HG03175 (cell line): Measurements from ENCODE around the gene WFDC2.
"Not testable (repeated sequence)": the region's sequence is repeated elsewhere in the genome, so short reads cannot be mapped to it uniquely, and the experiment has no call there.

Source experiments
- ATAC-seq: cut with Tn5 transposase; IDR thresholded peaks from one replicate; pipeline ENCODE4 v1.9.1; 2021; ENCODE audit warnings: mild to moderate bottlenecking, moderate library complexity; ENCODE audit not compliant: unreplicated experiment

The WFDC2 gene

GRCh38 chr20:45450097-45450818 lies 19.3 kb upstream of the WFDC2 start:
- ATAC-seq, result no peak

GRCh38 chr20:45452238-45452637 lies 17.3 kb upstream of the WFDC2 start:
- ATAC-seq, result no peak

DNA sequence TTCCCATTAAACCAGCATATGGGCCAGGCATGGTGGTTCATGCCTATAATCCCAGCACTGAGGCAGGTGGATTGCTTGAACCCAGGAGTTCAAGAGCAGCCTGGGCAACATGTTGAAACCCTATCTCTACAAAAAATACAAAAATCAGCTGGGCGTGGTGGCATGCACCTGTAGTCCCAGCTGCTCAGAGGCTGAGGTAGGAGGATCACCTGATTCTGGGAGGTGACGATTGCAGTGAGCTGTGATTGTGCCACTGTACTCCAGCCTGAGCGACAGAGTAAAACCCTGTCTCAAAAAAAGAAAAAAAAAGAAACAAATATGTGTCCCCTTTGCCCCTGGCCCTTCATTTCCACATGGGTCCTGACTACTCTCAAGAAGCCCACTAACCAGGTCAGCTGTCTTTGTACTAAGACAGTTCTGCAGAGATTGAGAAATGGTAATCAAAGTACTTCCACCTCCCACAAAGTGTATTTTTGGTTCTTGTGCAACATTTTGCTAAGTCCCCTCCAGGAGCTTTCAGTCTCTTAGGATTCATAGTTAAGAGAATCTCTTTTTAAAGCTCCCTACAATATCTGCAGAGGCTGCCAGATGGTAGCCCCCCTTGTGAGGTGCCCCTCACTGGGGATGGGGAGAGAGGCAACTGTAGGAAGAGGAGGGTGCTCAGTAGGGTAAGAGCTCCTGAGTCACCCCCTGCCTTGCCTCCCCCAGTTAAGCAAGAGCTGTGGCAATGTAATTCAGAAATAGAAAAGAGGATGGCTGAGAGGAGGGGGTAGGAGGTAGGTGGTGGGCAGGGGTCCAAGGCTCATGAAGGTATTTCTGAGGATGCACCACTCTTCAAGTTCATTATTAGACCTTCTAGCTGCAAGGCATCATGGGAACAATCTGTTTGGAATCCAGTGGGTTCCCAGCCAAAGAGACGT lies 16.5 kb upstream of the WFDC2 start:
- no peak for ATAC-seq

DNA sequence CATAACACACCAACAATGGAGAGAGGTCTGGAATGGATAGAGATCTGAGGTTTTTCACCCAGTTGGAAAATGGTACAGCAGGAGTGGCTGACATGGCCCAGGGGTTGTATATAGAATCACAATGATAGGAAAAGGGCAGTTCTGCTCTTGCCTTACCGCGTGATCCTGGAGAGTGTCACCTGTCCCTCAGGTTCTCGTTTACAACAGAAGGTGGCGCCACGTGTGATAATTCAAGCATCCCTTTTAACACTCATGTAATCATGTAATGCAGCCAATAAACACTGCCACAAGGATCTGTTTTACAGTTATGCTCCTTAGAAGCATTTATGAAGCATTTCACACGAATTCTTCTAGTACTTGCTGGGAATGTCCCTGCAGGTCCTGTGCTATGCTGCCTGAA lies 12.9 kb upstream of the WFDC2 start:
- no peak for ATAC-seq

GRCh38 chr20:45459606-45460005 lies 9.9 kb upstream of the WFDC2 start:
- no peak for ATAC-seq

GRCh38 chr20:45461225-45461624 lies 8.3 kb upstream of the WFDC2 start:
- ATAC-seq, result no peak

DNA sequence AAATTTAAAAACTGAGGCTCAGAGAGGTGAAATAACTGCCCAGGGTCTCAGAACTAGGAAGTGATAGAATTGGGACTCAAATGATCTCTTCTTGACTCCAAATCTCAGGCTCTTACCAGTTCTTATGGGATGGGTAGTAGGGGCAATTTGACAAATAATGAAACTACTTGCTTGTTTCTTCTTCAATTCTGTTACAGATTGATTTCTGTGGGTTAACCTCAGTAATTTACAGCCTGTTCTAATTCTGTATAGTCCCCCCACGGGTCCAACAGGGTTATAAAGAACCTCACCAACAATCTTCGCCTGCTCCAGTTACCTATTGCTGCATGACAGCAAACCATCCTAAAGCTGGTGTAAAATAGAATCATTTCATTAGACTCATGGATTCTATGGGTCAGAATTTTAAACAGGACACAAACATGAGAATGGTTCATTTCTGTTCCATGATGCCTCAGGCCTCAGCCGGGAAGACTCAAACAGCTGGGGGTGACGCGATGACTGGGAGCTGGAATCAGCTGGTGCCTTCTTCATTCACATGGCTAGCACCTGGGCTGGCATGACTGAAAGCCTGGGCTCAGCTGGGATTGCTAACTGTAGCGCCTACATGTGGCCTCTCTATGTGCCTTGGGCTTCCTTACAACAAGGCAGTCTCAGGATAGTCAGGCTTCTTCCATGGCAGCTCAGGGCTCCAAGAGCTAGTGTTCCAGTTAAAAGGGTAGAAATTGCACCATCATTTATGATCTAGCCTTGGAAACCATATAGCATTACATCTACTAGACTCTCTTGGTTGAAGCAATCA lies 6.6 kb upstream of the WFDC2 start:
- ATAC-seq, result peak; percentile 52

DNA sequence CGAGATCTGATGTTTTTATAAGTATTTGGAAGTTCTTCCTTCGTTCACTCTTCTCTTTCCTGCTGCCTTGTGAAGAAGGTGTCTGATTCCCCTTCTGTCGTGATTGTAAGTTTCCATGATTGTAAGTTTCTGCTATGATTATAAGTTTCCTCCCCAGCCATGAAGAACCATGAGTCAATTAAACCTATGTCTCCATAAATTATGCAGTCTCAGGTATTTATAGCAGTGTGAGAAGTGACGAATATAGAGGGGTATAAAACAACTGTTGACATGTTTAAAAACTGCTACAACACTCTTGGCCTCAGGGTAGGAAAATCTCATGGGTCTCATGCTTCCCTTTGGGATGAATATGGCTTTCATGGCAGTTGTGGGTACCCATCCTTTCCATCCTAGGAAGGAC lies 5.8 kb upstream of the WFDC2 start:
- ATAC-seq, result no peak

DNA sequence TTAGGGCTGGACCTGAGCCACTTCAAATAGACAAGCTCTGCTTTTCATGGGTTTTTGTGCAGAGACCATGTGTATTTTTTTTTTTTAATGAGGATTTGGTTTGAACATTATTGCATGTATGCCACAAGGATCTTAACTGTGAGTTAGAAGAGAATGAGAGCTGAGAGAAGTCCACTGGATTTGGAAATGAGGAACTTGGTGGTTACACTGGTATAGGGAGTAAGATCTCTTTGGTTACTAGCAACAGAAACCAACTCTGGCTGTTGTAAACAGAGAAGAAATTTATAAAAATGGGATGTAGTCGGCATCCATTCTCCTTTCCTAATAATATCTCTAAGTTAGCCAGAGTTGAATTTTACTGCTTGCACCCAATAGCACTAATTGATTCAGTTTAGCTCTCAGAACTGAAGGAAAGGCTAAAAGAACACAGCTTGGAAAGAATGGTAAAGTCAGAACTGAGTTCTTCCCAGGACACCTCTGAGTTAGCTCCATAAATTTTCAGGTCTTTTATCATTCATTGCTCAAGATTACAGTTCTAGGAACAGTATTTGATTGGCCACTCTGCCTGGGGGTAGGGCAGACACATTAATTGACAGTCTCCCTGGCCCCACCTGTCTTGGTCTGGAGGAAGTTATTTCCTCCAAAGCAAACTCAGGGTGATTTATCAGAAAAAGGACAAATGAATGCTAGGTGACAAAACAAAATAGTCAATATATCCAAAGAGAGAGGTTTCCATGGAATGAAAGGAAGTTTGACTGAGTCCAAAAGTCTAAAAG lies 3.9 kb upstream of the WFDC2 start:
- no peak for ATAC-seq

- no peak for ATAC-seq
These were observed 2.4 kb upstream of the WFDC2 start for GRCh38 chr20:45467172-45467571.

DNA sequence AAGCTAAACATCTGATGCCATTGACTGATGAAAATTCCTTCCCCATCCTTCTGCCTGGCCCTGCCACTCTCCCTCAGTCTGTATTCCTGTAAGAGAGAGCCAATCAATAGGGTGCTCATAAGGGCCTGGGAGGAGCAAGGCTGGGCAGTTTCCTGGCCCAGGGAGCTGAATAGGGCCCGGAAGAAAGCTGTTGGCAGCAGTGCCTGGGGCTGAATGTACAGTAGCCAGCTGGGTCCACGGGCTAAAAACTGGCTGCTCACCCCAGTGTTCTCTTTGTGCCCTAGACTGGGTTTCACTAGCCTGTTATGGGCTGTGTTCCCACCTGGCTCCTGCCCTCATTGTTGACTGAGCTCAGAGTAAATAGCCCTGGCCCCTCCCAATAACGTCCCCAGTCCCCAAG lies 1.7 kb upstream of the WFDC2 start:
- no peak for ATAC-seq

GRCh38 chr20:45470262-45470931 lies 844 bp downstream of the WFDC2 start:
- ATAC-seq, result no peak

DNA sequence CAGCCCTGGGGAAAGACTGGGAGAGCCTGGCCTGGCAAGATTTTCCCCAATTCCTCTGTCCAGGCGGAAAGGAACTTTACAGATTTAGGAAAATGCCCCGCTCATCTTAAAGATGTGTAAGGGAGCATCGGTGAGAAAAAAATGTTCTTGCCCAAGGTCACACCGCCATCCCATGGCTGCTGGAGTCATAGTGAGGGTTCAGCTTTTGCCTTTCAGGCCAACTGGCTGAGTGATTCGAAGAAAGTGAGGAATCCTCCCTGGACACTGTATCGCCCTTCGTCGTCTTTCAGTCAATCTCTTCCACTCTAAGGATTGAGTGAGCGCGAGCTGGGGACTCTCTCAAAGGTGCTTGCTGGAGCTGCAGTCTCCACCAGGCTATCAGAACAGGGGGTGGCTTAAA lies 1.4 kb downstream of the WFDC2 start:
- no peak for ATAC-seq

DNA sequence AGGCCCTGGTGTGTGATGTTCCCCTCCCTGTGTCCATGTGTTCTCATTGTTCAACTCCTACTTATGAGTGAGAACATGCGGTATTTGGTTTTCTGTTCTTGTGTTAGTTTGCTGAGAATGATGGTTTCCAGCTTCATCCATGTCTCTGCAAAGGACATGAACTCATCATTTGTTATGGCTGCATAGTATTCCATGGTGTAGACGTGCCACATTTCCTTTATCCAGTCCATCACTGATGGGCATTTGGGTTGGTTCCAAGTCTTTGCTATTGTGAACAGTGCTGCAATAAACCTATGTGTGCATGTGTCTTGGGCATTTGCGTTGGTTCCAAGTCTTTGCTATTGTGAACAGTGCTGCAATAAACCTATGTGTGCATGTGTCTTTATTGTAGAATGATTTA lies 2.7 kb downstream of the WFDC2 start:
- ATAC-seq, result not testable (repeated sequence)

DNA sequence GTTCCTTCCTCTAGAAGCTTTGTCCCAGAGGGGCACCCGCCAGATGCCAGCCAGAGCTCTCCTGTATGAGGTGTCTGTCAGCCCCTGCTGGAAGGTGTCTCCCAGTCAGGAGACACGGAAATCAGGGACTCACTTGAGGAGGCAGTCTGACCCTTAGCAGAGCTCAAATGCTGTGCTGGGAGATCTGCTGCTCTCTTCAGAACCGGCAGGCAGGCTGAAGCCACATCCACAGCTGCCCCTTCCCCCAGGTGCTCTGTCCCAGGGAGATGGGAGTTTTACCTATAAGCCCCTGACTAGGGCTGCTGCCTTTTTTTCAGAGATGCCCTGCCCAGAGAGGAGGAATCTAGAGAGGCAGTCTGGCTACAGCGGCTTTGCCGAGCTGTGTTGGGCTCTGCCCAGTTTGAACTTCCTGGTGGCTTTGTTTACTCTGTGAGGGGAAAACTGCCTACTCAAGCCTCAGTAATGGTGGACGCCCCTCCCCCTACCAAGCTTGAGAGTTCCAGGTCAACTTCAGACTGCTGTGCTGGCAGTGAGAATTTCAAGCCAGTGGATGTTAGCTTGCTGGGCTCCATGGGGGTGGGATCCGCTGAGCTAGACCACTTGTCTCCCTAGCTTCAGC lies 8.1 kb downstream of the WFDC2 start:
- ATAC-seq, result not testable (repeated sequence)

GRCh38 chr20:45479822-45480221 lies 10.3 kb downstream of the WFDC2 start:
- ATAC-seq, result no peak

DNA sequence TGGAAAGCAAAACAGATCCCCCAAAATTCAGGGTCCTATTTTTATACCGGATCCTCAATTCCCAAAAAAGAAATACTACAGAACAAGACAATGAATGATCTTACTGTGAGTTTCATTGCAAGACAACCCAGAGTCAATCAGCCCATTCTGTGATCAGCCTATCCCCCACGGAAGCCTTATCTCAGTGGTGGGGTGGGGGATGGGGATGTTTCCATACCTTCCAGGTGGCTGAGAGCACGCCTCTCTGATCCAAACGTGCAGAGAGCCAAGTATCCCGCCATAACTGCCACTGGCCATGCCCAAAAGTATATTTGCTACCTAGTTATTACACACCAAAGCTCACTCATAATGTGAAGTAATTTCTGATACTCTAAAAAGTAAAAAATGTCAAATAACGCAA lies 15.1 kb downstream of the WFDC2 start:
- ATAC-seq, result no peak

GRCh38 chr20:45485388-45485787 lies 15.8 kb downstream of the WFDC2 start:
- ATAC-seq, result no peak

DNA sequence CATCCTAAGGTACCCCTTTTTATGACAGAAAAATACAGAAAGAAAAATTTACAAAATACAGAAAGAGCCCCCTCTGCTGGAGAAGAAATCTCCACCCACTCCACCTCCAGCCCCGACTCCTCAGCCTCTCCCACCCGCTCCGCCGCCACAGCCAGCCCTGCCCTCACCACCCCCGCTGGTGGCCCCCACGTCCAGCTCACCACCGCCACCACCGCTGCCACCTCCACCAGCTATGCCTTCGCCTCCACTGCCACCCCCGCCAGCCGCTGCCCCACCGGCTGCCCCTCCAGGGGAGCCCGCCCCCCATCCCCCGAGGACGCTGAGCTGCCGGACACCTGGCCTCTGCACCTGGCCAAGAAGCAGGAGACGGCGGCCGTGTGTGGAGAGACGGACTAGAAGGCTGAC lies 17.7 kb downstream of the WFDC2 start:
- no peak for ATAC-seq

DNA sequence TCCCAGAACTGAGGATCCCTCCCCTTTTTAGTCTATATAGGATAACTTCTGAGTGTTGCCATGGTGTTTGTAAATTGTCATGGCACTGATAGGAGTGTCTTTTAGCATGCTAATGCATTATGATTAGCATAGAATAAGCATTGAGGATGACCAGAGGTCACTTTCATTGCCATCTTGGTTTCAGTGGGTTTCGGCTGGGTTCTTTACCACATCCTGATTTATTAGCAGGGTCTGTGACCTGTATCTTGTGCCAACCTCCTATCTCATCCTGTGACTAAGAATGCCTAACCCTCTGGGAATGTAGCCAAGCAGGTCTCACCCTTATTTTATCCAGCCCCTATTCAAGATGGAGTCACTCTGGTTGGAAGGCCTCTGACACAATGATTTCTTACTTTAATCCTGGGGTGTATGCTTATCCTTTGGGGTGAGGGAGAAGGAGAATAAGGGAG lies 19.6 kb downstream of the WFDC2 start:
- ATAC-seq, result no peak
